DMS79 (cell line): Measurements from ENCODE around the gene TMIGD1.

Experiments used
- DNase-seq: peaks from one replicate; lab custom pipeline; 2025; lab: John Stamatoyannopoulos, UW

Gene TMIGD1

DNA sequence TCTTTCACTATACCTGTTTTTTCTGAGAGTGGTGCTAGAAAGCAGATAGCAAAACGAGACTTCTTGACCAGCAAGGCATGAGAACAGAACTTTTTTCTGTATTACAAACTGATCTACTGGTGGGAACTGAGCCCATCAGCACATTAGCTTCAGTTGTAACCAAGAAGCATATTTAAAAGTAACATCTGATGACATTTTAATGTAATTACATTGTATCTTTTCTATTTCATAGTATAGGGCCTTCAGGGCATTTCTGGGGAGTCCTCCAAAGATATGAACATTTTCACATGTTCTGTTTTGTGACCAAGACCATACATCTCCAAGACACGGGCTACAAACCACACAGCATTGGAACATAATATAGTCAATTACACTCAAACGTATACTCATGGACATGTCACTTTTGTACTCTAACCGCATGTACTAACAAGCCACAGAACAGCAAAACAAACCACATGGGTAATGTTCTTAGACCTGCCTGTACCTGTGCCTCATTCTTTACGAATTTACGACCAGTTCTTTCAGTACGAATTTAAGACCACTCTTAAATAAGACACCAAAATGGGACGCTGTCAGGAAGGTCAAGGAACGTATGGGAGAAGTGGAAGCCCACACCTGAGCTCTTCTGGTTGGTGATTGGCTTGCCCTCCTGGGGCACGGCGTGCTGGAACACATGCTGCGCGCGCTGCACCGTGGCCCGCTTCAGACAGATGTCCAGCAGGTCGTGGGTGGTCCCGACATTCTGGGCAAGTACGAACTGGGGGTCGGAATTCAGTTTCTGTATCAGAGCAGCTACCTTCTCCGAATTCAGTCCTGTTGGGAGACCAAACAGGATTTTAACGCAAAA is 42.9 kb downstream of the TMIGD1 start:
- DNase-seq, result peak; percentile 25

DNA sequence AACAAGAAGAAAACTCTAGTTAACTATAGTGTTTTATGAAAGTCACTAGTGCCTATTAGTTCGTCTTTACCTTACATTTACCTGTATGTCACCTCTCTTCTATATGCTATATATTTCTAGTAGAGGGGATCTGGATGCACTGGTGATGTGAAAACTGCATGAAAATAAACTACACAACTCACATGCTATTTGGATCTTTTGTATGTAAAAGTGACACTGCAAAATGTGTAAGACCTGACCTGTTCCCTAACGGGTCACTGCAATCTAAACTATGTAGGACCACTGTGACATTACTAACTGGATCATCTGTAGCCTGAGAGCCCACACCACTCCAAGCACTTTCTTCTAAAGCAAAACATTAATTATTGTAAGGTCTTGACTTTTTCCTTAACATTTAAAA is 43.8 kb downstream of the TMIGD1 start:
- no peak for DNase-seq

DNA sequence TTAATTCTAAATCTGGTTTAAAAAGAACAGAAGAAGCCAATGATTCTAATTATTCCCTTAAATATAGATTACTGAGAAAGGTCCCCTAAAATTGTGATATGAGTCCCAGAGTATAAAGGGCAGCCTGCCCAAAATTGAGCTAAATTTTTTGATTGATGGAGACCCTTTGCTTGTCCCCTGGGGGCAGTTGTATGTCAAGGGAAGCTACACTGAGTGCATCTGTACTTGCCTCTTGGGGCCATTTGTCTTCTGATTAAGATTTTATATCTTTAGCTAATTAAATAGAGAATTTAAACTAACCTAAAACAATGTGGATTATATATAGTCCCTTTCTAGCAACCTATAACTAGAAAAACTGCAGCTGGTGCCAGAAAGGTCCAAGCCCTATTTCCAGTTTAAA is 54.7 kb downstream of the TMIGD1 start:
- no peak for DNase-seq

DNA sequence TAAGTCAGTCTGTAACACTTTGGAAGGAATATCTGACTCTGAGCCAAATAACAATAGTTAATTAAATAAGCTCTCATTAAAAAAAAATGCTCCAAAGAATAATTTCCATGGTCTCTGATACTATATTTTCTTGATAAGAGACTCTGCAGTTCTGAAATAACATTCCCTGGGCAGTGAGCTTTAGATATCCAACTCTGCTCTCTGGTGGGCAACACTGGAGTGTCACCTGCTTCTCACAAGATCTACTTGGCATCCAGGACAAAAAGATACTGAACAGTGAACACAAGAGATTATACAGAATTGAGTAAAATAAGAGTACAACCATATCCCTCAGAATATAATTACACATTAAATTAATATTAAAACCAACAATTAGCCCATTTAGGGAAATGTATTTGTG is 55.8 kb downstream of the TMIGD1 start:
- no peak for DNase-seq

DNA sequence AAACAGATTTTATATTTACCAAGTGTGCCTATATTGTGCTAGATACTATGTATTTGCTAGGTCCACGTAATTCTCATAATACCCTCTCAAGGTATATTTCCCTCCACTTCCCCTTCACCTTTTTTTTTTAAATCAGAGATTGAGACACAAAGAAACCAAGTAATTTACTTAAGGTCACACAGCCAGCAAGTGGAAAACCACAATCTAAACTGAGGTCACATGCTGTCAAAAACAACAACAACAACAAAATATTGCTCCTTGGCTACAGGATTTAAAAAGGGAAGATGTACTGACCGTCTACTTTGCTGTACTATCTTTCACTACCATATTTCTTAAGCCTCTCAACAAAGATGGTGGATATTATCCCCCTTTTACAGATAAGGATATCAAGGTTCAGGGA is 57.9 kb downstream of the TMIGD1 start:
- DNase-seq, result no peak

DNA sequence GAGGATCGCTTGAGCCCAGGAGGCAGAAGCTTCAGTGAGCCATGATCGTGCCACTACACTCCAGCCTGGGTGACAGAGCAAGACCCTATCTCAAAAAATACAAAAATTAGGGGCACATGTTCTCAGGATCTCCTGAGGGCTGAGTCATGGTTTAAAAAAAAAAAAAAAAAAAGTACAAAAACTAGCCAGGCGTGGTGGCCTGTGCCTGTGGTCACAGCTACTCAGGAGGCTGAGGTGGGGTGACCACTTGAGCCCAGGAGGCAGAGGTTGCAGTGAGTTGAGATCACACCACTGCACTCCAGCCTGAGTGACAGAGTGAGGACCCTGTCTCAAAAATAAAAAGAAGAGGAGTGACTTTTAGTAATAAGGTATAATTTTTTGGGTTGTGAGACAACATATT is 59.0 kb downstream of the TMIGD1 start:
- no peak for DNase-seq

DNA sequence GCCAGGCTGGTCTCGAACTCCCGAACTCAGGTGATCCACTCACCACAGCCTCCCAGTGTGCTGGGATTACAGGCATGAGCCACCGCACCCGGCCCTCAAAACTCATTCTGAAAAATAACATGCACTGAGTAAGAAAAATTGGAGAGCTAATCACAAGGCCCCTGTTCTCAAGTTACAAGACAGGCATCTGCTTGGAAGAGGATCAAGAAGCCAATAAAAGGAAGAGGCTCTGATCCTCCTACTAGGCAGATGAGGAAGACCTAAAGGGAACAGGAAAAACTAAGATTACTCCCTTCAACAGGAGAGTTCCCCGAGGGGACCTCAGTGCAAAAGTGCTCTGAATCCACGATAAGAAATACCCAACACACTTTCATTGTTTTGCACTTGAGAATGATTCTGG is 60.5 kb downstream of the TMIGD1 start:
- DNase-seq, result no peak

DNA sequence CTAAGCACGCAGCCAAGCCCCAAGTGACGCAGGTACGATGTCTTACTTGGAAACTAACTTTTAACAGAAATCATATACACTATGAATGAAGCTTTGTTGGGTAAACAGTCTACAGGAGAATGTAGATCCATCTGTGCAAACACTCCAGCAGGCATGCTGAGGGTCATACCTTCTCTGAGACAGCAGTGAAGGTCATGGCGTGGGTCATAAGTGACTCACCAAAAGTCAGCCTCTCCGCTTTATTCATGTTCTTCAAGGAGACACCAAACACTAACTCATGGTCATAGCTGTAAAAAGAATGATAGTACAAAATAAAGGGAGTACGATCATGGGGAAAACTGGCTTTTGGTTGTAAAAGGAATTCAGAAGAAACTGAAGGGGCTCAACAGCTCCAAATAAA is 62.8 kb downstream of the TMIGD1 start:
- DNase-seq, result no peak

DNA sequence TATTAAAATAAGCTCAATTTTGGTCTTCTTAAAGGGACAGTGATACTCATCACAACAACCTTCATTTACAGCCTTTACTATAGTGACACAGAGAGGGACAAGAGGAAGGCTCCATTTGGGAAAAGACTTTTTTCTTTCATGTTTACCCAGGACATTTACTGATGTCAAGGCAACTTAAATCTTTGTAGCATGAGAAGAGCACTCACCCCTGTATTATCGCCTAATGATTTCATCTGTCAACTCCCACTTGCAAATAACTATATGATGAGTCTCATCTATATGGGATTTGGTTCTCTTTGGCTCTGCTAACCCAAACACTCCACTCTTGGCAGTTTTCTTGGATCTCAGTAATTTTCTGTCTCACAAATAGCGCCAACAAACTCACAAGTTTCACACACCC is 66.2 kb downstream of the TMIGD1 start:
- DNase-seq, result no peak
